ENCODE results near the gene TTC32. TPM values are rescaled to one million over a fixed set of nuclear protein-coding genes. Genes with fewer than 3 reads are reported as not detected.
"Not testable (repeated sequence)": the region's sequence is repeated elsewhere in the genome, so short reads cannot be mapped to it uniquely, and the experiment has no call there.

Gene TTC32
- total RNA-seq, 1 donor from 2014 or later, result 27.9 TPM

DNA sequence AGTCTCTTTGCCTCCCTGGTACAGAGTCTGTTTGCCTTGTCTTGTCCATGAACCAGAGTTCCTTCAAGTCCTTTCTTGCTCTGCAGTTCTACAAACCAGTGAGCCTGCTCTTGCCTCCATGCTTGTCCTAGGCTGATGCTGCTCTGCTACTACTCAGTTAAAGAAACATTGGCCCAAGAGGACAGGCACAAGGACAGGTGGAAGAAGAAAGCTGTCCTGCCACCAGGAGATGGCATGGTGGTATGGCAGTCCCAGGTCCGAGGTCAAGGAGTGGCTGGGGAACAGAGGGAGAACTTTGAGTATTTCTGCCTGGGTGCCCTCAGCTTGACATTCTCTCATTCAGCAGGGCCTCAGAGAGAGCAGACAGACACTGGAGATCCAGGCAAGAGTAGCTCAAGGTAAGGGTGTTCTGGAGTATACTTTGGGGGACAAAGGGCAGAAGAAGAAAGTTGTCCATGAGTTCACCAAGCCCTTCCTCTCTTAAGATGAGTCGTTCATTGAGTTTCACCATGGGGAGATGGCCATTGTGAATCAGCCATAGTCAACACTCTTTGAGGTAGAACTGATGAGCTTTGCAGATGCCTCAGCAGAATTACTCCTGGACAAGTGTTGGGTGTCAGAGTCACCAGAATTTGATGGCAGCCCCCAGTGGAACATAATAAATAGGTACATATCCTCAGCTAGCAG lies 20.4 kb downstream of the TTC32 start:
- H3K36me3 ChIP-seq, result no peaks in the 10 kb centered on the region
- H3K4me2 ChIP-seq, result no peak overlapping the region
- no peak overlapping the region for H2AFZ ChIP-seq (replicated peaks)
- no peaks in the 10 kb centered on the region for H3K9me3 ChIP-seq (ENCODE audit: low read depth)
- Mint-ChIP-seq H3K27ac (no peak overlapping the region), H3K36me3 (no peaks in the 10 kb centered on the region), H3K4me1 (peaks cover 3% of the 10 kb centered on the region), H3K9me3 (no peaks in the 10 kb centered on the region), H3K4me3 (no peak overlapping the region), H3K27me3 (ENCODE audit: insufficient read depth, low read depth) (peaks cover 11% of the 10 kb centered on the region)
- H3F3A ChIP-seq (ENCODE audit: low read depth), result no peaks in the 10 kb centered on the region
- no peak overlapping the region for H3K4me3 ChIP-seq
- no peak overlapping the region for H3K9ac ChIP-seq
- H3K4me1 ChIP-seq, result no peaks in the 10 kb centered on the region
- no peaks in the 10 kb centered on the region for H4K20me1 ChIP-seq (ENCODE audit: low read depth)
- no peak for DNase-seq (ENCODE audit: low spot score)
- TF ChIP-seq, protein P1, sequence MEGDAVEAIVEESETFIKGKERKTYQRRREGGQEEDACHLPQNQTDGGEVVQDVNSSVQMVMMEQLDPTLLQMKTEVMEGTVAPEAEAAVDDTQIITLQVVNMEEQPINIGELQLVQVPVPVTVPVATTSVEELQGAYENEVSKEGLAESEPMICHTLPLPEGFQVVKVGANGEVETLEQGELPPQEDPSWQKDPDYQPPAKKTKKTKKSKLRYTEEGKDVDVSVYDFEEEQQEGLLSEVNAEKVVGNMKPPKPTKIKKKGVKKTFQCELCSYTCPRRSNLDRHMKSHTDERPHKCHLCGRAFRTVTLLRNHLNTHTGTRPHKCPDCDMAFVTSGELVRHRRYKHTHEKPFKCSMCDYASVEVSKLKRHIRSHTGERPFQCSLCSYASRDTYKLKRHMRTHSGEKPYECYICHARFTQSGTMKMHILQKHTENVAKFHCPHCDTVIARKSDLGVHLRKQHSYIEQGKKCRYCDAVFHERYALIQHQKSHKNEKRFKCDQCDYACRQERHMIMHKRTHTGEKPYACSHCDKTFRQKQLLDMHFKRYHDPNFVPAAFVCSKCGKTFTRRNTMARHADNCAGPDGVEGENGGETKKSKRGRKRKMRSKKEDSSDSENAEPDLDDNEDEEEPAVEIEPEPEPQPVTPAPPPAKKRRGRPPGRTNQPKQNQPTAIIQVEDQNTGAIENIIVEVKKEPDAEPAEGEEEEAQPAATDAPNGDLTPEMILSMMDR (IDR thresholded peaks at IDR 0.05), result no peak
- no peak for TF ChIP-seq EZH2phosphoT487 (IDR thresholded peaks at IDR 0.05)
- TF ChIP-seq EZH2 (IDR thresholded peaks at IDR 0.05), result no peak
- no peaks in the 10 kb centered on the region for H3K27me3 ChIP-seq
- no peak overlapping the region for H3K27ac ChIP-seq
- no peaks in the 10 kb centered on the region for H3K79me2 ChIP-seq (ENCODE audit: low read depth)

DNA sequence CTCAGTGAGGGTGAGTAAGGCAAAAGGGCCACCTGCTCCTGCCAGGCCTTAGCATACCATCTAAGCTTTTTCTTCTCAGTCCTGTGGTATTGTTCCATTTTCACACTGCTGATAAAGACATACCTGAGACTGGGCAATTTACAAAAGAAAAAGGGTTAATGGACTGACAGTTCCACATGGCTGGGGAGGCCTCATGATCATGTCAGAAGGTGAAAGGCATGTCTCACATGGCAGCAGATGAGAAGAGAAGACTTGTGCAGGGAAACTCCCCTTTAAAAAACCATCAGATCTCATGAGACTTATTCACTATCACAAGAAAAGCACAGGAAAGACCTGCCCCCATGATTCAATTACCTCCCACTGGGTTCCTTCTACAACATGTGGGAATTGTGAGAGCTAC lies 21.6 kb downstream of the TTC32 start:
- H3K27me3 ChIP-seq; H3K27ac ChIP-seq; H4K20me1 ChIP-seq (ENCODE audit: low read depth); H3K4me1 Mint-ChIP-seq; H3K9me3 Mint-ChIP-seq; H3K4me3 Mint-ChIP-seq; H3K9me3 ChIP-seq (ENCODE audit: low read depth); H3K79me2 ChIP-seq (ENCODE audit: low read depth); H3K36me3 ChIP-seq; H3F3A ChIP-seq (ENCODE audit: low read depth); H3K4me1 ChIP-seq; H3K4me3 ChIP-seq; H3K36me3 Mint-ChIP-seq; DNase-seq (ENCODE audit: low spot score); H3K27ac Mint-ChIP-seq; H3K4me2 ChIP-seq; H2AFZ ChIP-seq (replicated peaks); H3K9ac ChIP-seq: not testable (repeated sequence)
- H3K27me3 Mint-ChIP-seq (ENCODE audit: insufficient read depth, low read depth), result peaks cover 11% of the 10 kb centered on the region

GRCh38 chr2:19879120-19879519 lies 22.7 kb downstream of the TTC32 start:
- H3K27me3 Mint-ChIP-seq (ENCODE audit: insufficient read depth, low read depth), result peaks cover 9% of the 10 kb centered on the region
- Histone ChIP-seq H3K79me2 (ENCODE audit: low read depth) (no peaks in the 10 kb centered on the region), H3K36me3 (no peaks in the 10 kb centered on the region), H3K4me2 (no peak overlapping the region), H3K4me1 (no peaks in the 10 kb centered on the region), H3K27me3 (no peaks in the 10 kb centered on the region), H3K9ac (no peak overlapping the region), H3K27ac (no peak overlapping the region), H4K20me1 (ENCODE audit: low read depth) (no peaks in the 10 kb centered on the region), H3F3A (ENCODE audit: low read depth) (no peaks in the 10 kb centered on the region), H3K4me3 (no peak overlapping the region), H2AFZ (replicated peaks) (no peak overlapping the region), H3K9me3 (ENCODE audit: low read depth) (no peaks in the 10 kb centered on the region)
- H3K4me3 Mint-ChIP-seq, result no peak overlapping the region
- no peak for DNase-seq (ENCODE audit: low spot score)
- no peak overlapping the region for H3K27ac Mint-ChIP-seq
- H3K36me3 Mint-ChIP-seq, result no peaks in the 10 kb centered on the region
- H3K9me3 Mint-ChIP-seq, result no peaks in the 10 kb centered on the region
- TF ChIP-seq EZH2 (IDR thresholded peaks at IDR 0.05) (no peak), EZH2phosphoT487 (IDR thresholded peaks at IDR 0.05) (no peak)
- TF ChIP-seq, protein P1 (IDR thresholded peaks at IDR 0.05), result no peak
- H3K4me1 Mint-ChIP-seq, result peaks cover 3% of the 10 kb centered on the region

GRCh38 chr2:19878268-19879046 lies 23.3 kb downstream of the TTC32 start:
- Histone ChIP-seq H3K4me2 (no peak overlapping the region), H3K4me3 (no peak overlapping the region), H3K4me1 (no peaks in the 10 kb centered on the region), H3K27ac (no peak overlapping the region), H4K20me1 (ENCODE audit: low read depth) (no peaks in the 10 kb centered on the region), H3K36me3 (no peaks in the 10 kb centered on the region), H2AFZ (replicated peaks) (no peak overlapping the region), H3K9me3 (ENCODE audit: low read depth) (no peaks in the 10 kb centered on the region), H3F3A (ENCODE audit: low read depth) (no peaks in the 10 kb centered on the region), H3K79me2 (ENCODE audit: low read depth) (no peaks in the 10 kb centered on the region), H3K9ac (no peak overlapping the region), H3K27me3 (no peaks in the 10 kb centered on the region)
- H3K4me3 Mint-ChIP-seq, result no peak overlapping the region
- H3K27ac Mint-ChIP-seq, result no peak overlapping the region
- no peaks in the 10 kb centered on the region for H3K36me3 Mint-ChIP-seq
- no peaks in the 10 kb centered on the region for H3K9me3 Mint-ChIP-seq
- peaks cover 3% of the 10 kb centered on the region for H3K4me1 Mint-ChIP-seq
- no peak for DNase-seq (ENCODE audit: low spot score)
- peaks cover 8% of the 10 kb centered on the region for H3K27me3 Mint-ChIP-seq (ENCODE audit: insufficient read depth, low read depth)
- TF ChIP-seq EZH2phosphoT487 (IDR thresholded peaks at IDR 0.05) (no peak), EZH2 (IDR thresholded peaks at IDR 0.05) (no peak)
- TF ChIP-seq, protein P1 (IDR thresholded peaks at IDR 0.05), result no peak
